ENCODE data around the gene EXOC3.
A peak's percentile ranks its signal among the peaks of the same experiment; 100 is the strongest.
"Not testable (repeated sequence)": the region's sequence is repeated elsewhere in the genome, so short reads cannot be mapped to it uniquely, and the experiment has no call there.

EXOC3 gene

GRCh38 chr5:442335-443238 lies at the start of gene EXOC3:
EXOC3 (plus strand) TSS chr5:443176; CDS start chr5:446206, 3,030 bp downstream.
- no peak for TF ChIP-seq CTCF (conservative IDR thresholded peaks at IDR 0.05; ENCODE audit: low read depth, low read length)
- DNase-seq (ENCODE audit: low read depth) = peak; percentile 60
- peak within 1 kb of the TSS; percentile 94 for H3K4me3 ChIP-seq (ENCODE audit: low read depth, low read length)

- no peak overlapping the region for H3K4me3 ChIP-seq (ENCODE audit: low read depth, low read length)
- peak; percentile 37 for DNase-seq (ENCODE audit: low read depth)
- TF ChIP-seq CTCF (conservative IDR thresholded peaks at IDR 0.05; ENCODE audit: low read depth, low read length) = no peak
Measured at GRCh38 chr5:393846-394275, 49.1 kb upstream of the EXOC3 start.

GRCh38 chr5:394671-395155 lies 48.3 kb upstream of the EXOC3 start:
- H3K4me3 ChIP-seq (ENCODE audit: low read depth, low read length) = no peak overlapping the region
- no peak for DNase-seq (ENCODE audit: low read depth)
- no peak for TF ChIP-seq CTCF (conservative IDR thresholded peaks at IDR 0.05; ENCODE audit: low read depth, low read length)

GRCh38 chr5:395156-395920 lies 47.6 kb upstream of the EXOC3 start:
- peak; percentile 42 for DNase-seq (ENCODE audit: low read depth)
- H3K4me3 ChIP-seq (ENCODE audit: low read depth, low read length) = no peak overlapping the region
- TF ChIP-seq CTCF (conservative IDR thresholded peaks at IDR 0.05; ENCODE audit: low read depth, low read length) = no peak

- DNase-seq (ENCODE audit: low read depth) = no peak
- TF ChIP-seq CTCF (conservative IDR thresholded peaks at IDR 0.05; ENCODE audit: low read depth, low read length) = no peak
- no peak overlapping the region for H3K4me3 ChIP-seq (ENCODE audit: low read depth, low read length)
Measured at GRCh38 chr5:395921-396530, 47.0 kb upstream of the EXOC3 start.

- no peak overlapping the region for H3K4me3 ChIP-seq (ENCODE audit: low read depth, low read length)
- TF ChIP-seq CTCF (conservative IDR thresholded peaks at IDR 0.05; ENCODE audit: low read depth, low read length) = no peak
- DNase-seq (ENCODE audit: low read depth) = no peak
Measured at GRCh38 chr5:396531-396961, 46.4 kb upstream of the EXOC3 start.

- not testable (repeated sequence) for DNase-seq (ENCODE audit: low read depth); H3K4me3 ChIP-seq (ENCODE audit: low read depth, low read length)
Measured at GRCh38 chr5:398141-398474, 44.9 kb upstream of the EXOC3 start.
